Activated CD4-positive, alpha-beta T cell treated with anti-CD3 and anti-CD28 coated beads, Interleukin-10, Interleukin-2, amounts not matched to agents 100 ng/mL and 50 ng/mL, durations not matched to agents 16 hours and 8 hours (primary cell): Measurements from ENCODE around the gene EIF2AK3.
A peak's percentile ranks its signal among the peaks of the same experiment; 100 is the strongest.
"Not testable (repeated sequence)": the region's sequence is repeated elsewhere in the genome, so short reads cannot be mapped to it uniquely, and the experiment has no call there.

ENCODE experiments used
- DNase-seq: peaks from one replicate; pipeline ENCODE4 v3.0.0-alpha.2; 2020

EIF2AK3 gene

GRCh38 chr2:88632569-88632968, 5.3 kb upstream of the EIF2AK3 start:
- no peak for DNase-seq

- DNase-seq = no peak
Measured at GRCh38 chr2:88628571-88628939, 1.3 kb upstream of the EIF2AK3 start.

GRCh38 chr2:88627856-88628570, 749 bp upstream of the EIF2AK3 start:
- peak; percentile 90 for DNase-seq

- peak; percentile 43 for DNase-seq
Measured at GRCh38 chr2:88626171-88627054, 851 bp downstream of the EIF2AK3 start.

- no peak for DNase-seq
Measured at GRCh38 chr2:88624477-88624876, 2.8 kb downstream of the EIF2AK3 start.

- DNase-seq = not testable (repeated sequence)
Measured at GRCh38 chr2:88623831-88624465, 3.3 kb downstream of the EIF2AK3 start.

- no peak for DNase-seq
Measured at GRCh38 chr2:88622307-88622706, 5.0 kb downstream of the EIF2AK3 start.

- DNase-seq = no peak
Measured at GRCh38 chr2:88621432-88621831, 5.8 kb downstream of the EIF2AK3 start.

GRCh38 chr2:88620015-88620414, 7.2 kb downstream of the EIF2AK3 start:
- DNase-seq = no peak

- no peak for DNase-seq
Measured at GRCh38 chr2:88615822-88616221, 11.4 kb downstream of the EIF2AK3 start.

- DNase-seq = no peak
Measured at GRCh38 chr2:88614497-88615157, 12.6 kb downstream of the EIF2AK3 start.

GRCh38 chr2:88613921-88614320, 13.3 kb downstream of the EIF2AK3 start:
- DNase-seq = no peak

GRCh38 chr2:88608184-88608583, 19.1 kb downstream of the EIF2AK3 start:
- no peak for DNase-seq

- DNase-seq = no peak
Measured at GRCh38 chr2:88607416-88607815, 19.8 kb downstream of the EIF2AK3 start.

- no peak for DNase-seq
Measured at GRCh38 chr2:88606371-88607030, 20.8 kb downstream of the EIF2AK3 start.

- no peak for DNase-seq
Measured at GRCh38 chr2:88603146-88603545, 24.1 kb downstream of the EIF2AK3 start.

- DNase-seq = no peak
Measured at GRCh38 chr2:88602022-88602421, 25.2 kb downstream of the EIF2AK3 start.

GRCh38 chr2:88601286-88601685, 26.0 kb downstream of the EIF2AK3 start:
- DNase-seq = no peak

- DNase-seq = peak; percentile 94
Measured at GRCh38 chr2:88600038-88600465, 27.2 kb downstream of the EIF2AK3 start.

- no peak for DNase-seq
Measured at GRCh38 chr2:88599527-88599926, 27.7 kb downstream of the EIF2AK3 start.

- DNase-seq = no peak
Measured at GRCh38 chr2:88597168-88597567, 30.1 kb downstream of the EIF2AK3 start.

GRCh38 chr2:88596141-88596830, 31.0 kb downstream of the EIF2AK3 start:
- no peak for DNase-seq
